PC-9 (cell line): Measurements from ENCODE around the gene ORC5. TPM values are rescaled to one million over a fixed set of nuclear protein-coding genes. Genes with fewer than 3 reads are reported as not detected.

ENCODE experiments used
- BruUV-seq: library from RNA; stranded (reverse); fragments of 400-500 nt; replicated peaks from 2 replicates; lab custom pipeline; 2021; lab: Mats Ljungman, UMichigan
- CTCF ChIA-PET: fragments of 300-600 bp; sonication (Branson Sonifier 250); formaldehyde crosslinking; loops from one replicate; lab custom pipeline; 2022; ENCODE audit warnings: antibody characterized with exemption; lab: Charles Lee
- POLR2A ChIA-PET: fragments of 300-600 bp; sonication (Branson Sonifier 250); formaldehyde crosslinking; loops from one replicate; lab custom pipeline; 2022; ENCODE audit warnings: antibody characterized with exemption; ENCODE audit not compliant: unreplicated experiment; lab: Charles Lee
- DNase-seq, 2 experiments: peaks; one replicate each; pipeline versions ENCODE4 v3.0.0 to v3.0.0-alpha.2; 2015 to 2022; ENCODE audit warnings: mixed read lengths in 1 of 2
- H2AFZ ChIP-seq: fragments of 200-600 bp; sonication (generic); 2 replicates; pipeline ENCODE4 v1.8.1; 2017; ENCODE audit warnings: antibody characterized with exemption
- H3F3A ChIP-seq: fragments of 200-600 bp; sonication (generic); 2 replicates; pipeline ENCODE4 v1.8.1; 2017; ENCODE audit warnings: antibody characterized with exemption, mild to moderate bottlenecking, low read depth; ENCODE audit not compliant: insufficient read depth
- H3K27ac ChIP-seq: fragments of 200-600 bp; sonication (generic); 2 replicates; pipeline ENCODE4 v1.6.1; 2016; ENCODE audit warnings: mixed run types
- H3K27me3 ChIP-seq: fragments of 200-600 bp; sonication (generic); 2 replicates; pipeline ENCODE4 v1.6.1; 2016; ENCODE audit warnings: low read depth, mixed run types; ENCODE audit not compliant: insufficient read depth
- H3K36me3 ChIP-seq: fragments of 200-600 bp; sonication (generic); 2 replicates; pipeline ENCODE4 v1.6.1; 2016; ENCODE audit warnings: low read depth, mixed run types
- H3K4me1 ChIP-seq: fragments of 200-600 bp; sonication (generic); replicated peaks from 2 replicates; pipeline ENCODE4 v1.6.1; 2016; ENCODE audit warnings: mixed run types; ENCODE audit not compliant: insufficient read depth
- H3K4me2 ChIP-seq: fragments of 200-600 bp; sonication (generic); 2 replicates; pipeline ENCODE4 v1.6.1; 2017; ENCODE audit warnings: mixed run types
- H3K4me3 ChIP-seq: fragments of 200-600 bp; sonication (generic); 2 replicates; pipeline ENCODE4 v1.6.1; 2016; ENCODE audit warnings: mixed run types
- H3K79me2 ChIP-seq: fragments of 200-600 bp; sonication (generic); 2 replicates; pipeline ENCODE4 v1.6.1; 2017; ENCODE audit warnings: low read depth, mixed run types
- H3K9me2 ChIP-seq: fragments of 200-600 bp; sonication (generic); 2 replicates; pipeline ENCODE4 v1.8.1; 2017; ENCODE audit warnings: mild to moderate bottlenecking; ENCODE audit not compliant: insufficient read depth
- H3K9me3 ChIP-seq: fragments of 200-600 bp; sonication (generic); 2 replicates; pipeline ENCODE4 v1.8.1; 2016; ENCODE audit warnings: low read depth; ENCODE audit not compliant: insufficient read depth
- H4K20me1 ChIP-seq: fragments of 200-600 bp; sonication (generic); 2 replicates; pipeline ENCODE4 v1.8.1; 2017; ENCODE audit not compliant: insufficient read depth
- CTCF ChIP-seq: fragments of 200-600 bp; sonication (generic); conservative IDR thresholded peaks from 2 replicates; pipeline ENCODE4 v1.6.1; 2017; ENCODE audit warnings: mixed run types, antibody characterized with exemption, mild to moderate bottlenecking, moderate library complexity
- EZH2 ChIP-seq: fragments of 200-600 bp; sonication (generic); IDR thresholded peaks from 2 replicates; pipeline ENCODE4 v1.8.0; 2017; ENCODE audit warnings: antibody characterized with exemption, low read depth
- intact Hi-C: fragments of 100-400 bp; cut with micrococcal nuclease; formaldehyde crosslinking; loops from one replicate; pipeline ENCODE4 v1.10.0; 2022; ENCODE audit not compliant: unreplicated experiment
- total RNA-seq: library from RNA; stranded (reverse); gene quantifications from 2 replicates; pipeline ENCODE4 v1.2.3, GENCODE V29; 2021

The ORC5 gene
- total RNA-seq, 1 experiment from 2014 or later: 22.9 TPM

GRCh38 chr7:104231054-104232046, 23.5 kb upstream of the ORC5 start:
- Histone ChIP-seq H4K20me1 (no peaks in the 10 kb centered on the region), H3K4me2 (no peak overlapping the region), H3K9me3 (no peaks in the 10 kb centered on the region), H2AFZ (no peak overlapping the region), H3K79me2 (no peaks in the 10 kb centered on the region), H3K9me2 (no peaks in the 10 kb centered on the region), H3K36me3 (no peaks in the 10 kb centered on the region), H3F3A (no peaks in the 10 kb centered on the region), H3K4me3 (no peak overlapping the region), H3K27ac (no peak overlapping the region), H3K4me1 (no peaks in the 10 kb centered on the region), H3K27me3 (peaks cover 2% of the 10 kb centered on the region; the same call in 1 of the 2 replicates)
- no TSS peak for BruUV-seq
- ChIA-PET CTCF (interaction anchor here (0.6 to 1.5 kb wide), 5 partner anchors 274 to 707 kb away, joined by 3 to 30 read pairs (median 4); no protein-coding TSS in a partner anchor), POLR2A (no interaction called here)
- DNase-seq: peak; percentile 35 to 37
- TF ChIP-seq EZH2: no peak
- peak; percentile 73 for TF ChIP-seq CTCF
- intact Hi-C loops: loop anchor here (1.0 kb wide), 2 partner anchors 617 to 687 kb away; no protein-coding TSS in a partner anchor

- H3K9me2 ChIP-seq: no peaks in the 10 kb centered on the region
- H3K27me3 ChIP-seq: peaks cover 2% of the 10 kb centered on the region; the same call in 1 of the 2 replicates
- no peak overlapping the region for H3K4me2 ChIP-seq
- no peak overlapping the region for H3K4me3 ChIP-seq
- no peaks in the 10 kb centered on the region for H3K4me1 ChIP-seq
- ChIA-PET POLR2A (no interaction called here), CTCF (no interaction called here)
- no peaks in the 10 kb centered on the region for H3F3A ChIP-seq
- BruUV-seq: no TSS peak
- no peaks in the 10 kb centered on the region for H4K20me1 ChIP-seq
- no peak overlapping the region for H2AFZ ChIP-seq
- intact Hi-C loops: loop anchor here (1.0 kb wide), 2 partner anchors 618 to 688 kb away; no protein-coding TSS in a partner anchor
- H3K9me3 ChIP-seq: no peaks in the 10 kb centered on the region
- TF ChIP-seq EZH2 (no peak), CTCF (no peak)
- no peaks in the 10 kb centered on the region for H3K36me3 ChIP-seq
- H3K27ac ChIP-seq: no peak overlapping the region
- H3K79me2 ChIP-seq: no peaks in the 10 kb centered on the region
- no peak for DNase-seq
Measured at GRCh38 chr7:104230606-104231005, 22.8 kb upstream of the ORC5 start.

GRCh38 chr7:104228442-104228841, 20.6 kb upstream of the ORC5 start:
- Histone ChIP-seq H3K9me2 (no peaks in the 10 kb centered on the region), H3K36me3 (no peaks in the 10 kb centered on the region), H3K27ac (no peak overlapping the region), H3F3A (no peaks in the 10 kb centered on the region), H2AFZ (no peak overlapping the region), H3K4me3 (no peak overlapping the region), H3K4me2 (no peak overlapping the region), H4K20me1 (no peaks in the 10 kb centered on the region), H3K79me2 (no peaks in the 10 kb centered on the region), H3K9me3 (no peaks in the 10 kb centered on the region), H3K27me3 (peaks cover 2% of the 10 kb centered on the region; the same call in 1 of the 2 replicates), H3K4me1 (no peaks in the 10 kb centered on the region)
- ChIA-PET CTCF (no interaction called here), POLR2A (interaction anchor here (0.5 kb wide), 1 partner anchor 627 kb away, joined by 4 read pairs; no protein-coding TSS in a partner anchor)
- DNase-seq: no peak
- intact Hi-C loops: no loop called here
- TF ChIP-seq CTCF: no peak
- no peak for TF ChIP-seq EZH2
- BruUV-seq: no TSS peak
